ENCODE measurements around the gene CNNM4.

GRCh38 chr2:96841701-96842495, 81.2 kb downstream of the CNNM4 start:
- TF ChIP-seq CTCF (conservative IDR thresholded peaks at IDR 0.05; ENCODE audit: low read depth, low read length) (no peak), EZH2 (IDR thresholded peaks at IDR 0.05; ENCODE audit: low read length, unreplicated experiment) (no peak), EZH2phosphoT487 (IDR thresholded peaks at IDR 0.05; ENCODE audit: borderline replicate concordance, low read length) (no peak)
